Neural cell (in vitro differentiated cells): ENCODE results near the gene PLA2G6. TPM values are rescaled to one million over a fixed set of nuclear protein-coding genes. Genes with fewer than 3 reads are reported as not detected.

Experiments used
- H2AFZ ChIP-seq: fragments of 200-600, 300-800 bp; sonication (generic), shearing (Covaris generic); 2 replicates; pipeline ENCODE4 v1.6.0; 2014; ENCODE audit warnings: low read depth, mild to moderate bottlenecking, antibody characterized with exemption, low read length, moderate library complexity
- H3F3A ChIP-seq: fragments of 200-600 bp; shearing (Covaris generic); 2 replicates; pipeline ENCODE4 v1.6.1; 2016; ENCODE audit warnings: mild to moderate bottlenecking, moderate library complexity, mixed read lengths, antibody characterized with exemption, low read length; ENCODE audit not compliant: insufficient read depth, poor library complexity, severe bottlenecking
- H3K27ac ChIP-seq: fragments of 200-600, 300-800 bp; sonication (generic), shearing (Covaris generic); 2 replicates; pipeline ENCODE4 v1.5.1; 2014; ENCODE audit warnings: mild to moderate bottlenecking, low read length, moderate library complexity
- H3K27me3 ChIP-seq: fragments of 300-800, 200-600 bp; sonication (generic), shearing (Covaris generic); 2 replicates; pipeline ENCODE4 v1.6.0; 2014; ENCODE audit warnings: mild to moderate bottlenecking, low read depth, low read length, moderate library complexity; ENCODE audit not compliant: insufficient read depth
- H3K36me3 ChIP-seq: fragments of 300-800, 200-600 bp; sonication (generic), shearing (Covaris generic); 2 replicates; pipeline ENCODE4 v1.5.1; 2014; ENCODE audit warnings: mild to moderate bottlenecking, antibody characterized with exemption, low read length, moderate library complexity; ENCODE audit not compliant: insufficient read depth
- H3K4me2 ChIP-seq: fragments of 300-800, 200-600 bp; sonication (generic), shearing (Covaris generic); 2 replicates; pipeline ENCODE4 v1.6.0; 2014; ENCODE audit warnings: mild to moderate bottlenecking, low read length
- H3K4me3 ChIP-seq: fragments of 300-800, 200-600 bp; sonication (generic), shearing (Covaris generic); 2 replicates; pipeline ENCODE4 v1.5.1; 2014; ENCODE audit warnings: mild to moderate bottlenecking, low read length, moderate library complexity
- H3K79me2 ChIP-seq: fragments of 200-600 bp; shearing (Covaris generic); replicated peaks from 2 replicates; pipeline ENCODE4 v1.6.0; 2014; ENCODE audit warnings: mild to moderate bottlenecking, low read length, moderate library complexity; ENCODE audit not compliant: insufficient read depth
- H3K9ac ChIP-seq: fragments of 300-800, 200-600 bp; sonication (generic), shearing (Covaris generic); 2 replicates; pipeline ENCODE4 v1.6.1; 2016; ENCODE audit warnings: mild to moderate bottlenecking, low read length, mixed read lengths
- H3K9me2 ChIP-seq: fragments of 200-600 bp; shearing (Covaris generic); 2 replicates; pipeline ENCODE4 v1.6.1; 2016; ENCODE audit warnings: mild to moderate bottlenecking, low read length, mixed read lengths; ENCODE audit not compliant: insufficient read depth
- H3K9me3 ChIP-seq: fragments of 200-600, 300-800 bp; sonication (generic), shearing (Covaris generic); 2 replicates; pipeline ENCODE4 v1.6.1; 2016; ENCODE audit warnings: mild to moderate bottlenecking, mixed run types, low read length, moderate library complexity, mixed read lengths
- H4K20me1 ChIP-seq: fragments of 200-600 bp; shearing (Covaris generic); 2 replicates; pipeline ENCODE4 v1.6.1; 2016; ENCODE audit warnings: mild to moderate bottlenecking, mixed run types; ENCODE audit not compliant: insufficient read depth
- CTCF ChIP-seq: fragments of 450-650 bp; IDR thresholded peaks from 2 replicates; pipeline ENCODE4 v1.5.1; 2014; ENCODE audit warnings: antibody characterized with exemption, mild to moderate bottlenecking, moderate library complexity; ENCODE audit not compliant: poor library complexity, severe bottlenecking
- EP300 ChIP-seq: fragments of 450-650 bp; conservative IDR thresholded peaks from 2 replicates; pipeline ENCODE4 v1.6.1; 2014; ENCODE audit warnings: antibody characterized with exemption, mild to moderate bottlenecking, moderate library complexity; ENCODE audit not compliant: poor library complexity, severe bottlenecking
- EZH2 ChIP-seq: fragments of 200-600, 300-800 bp; shearing (Covaris generic), sonication (generic); IDR thresholded peaks from 2 replicates; pipeline ENCODE4 v1.6.1; 2014; ENCODE audit warnings: antibody characterized with exemption, low read length, borderline replicate concordance, mild to moderate bottlenecking; ENCODE audit not compliant: insufficient read depth, poor library complexity, severe bottlenecking
- MXI1 ChIP-seq: fragments of 450-650 bp; conservative IDR thresholded peaks from 2 replicates; pipeline ENCODE4 v1.6.1; 2014; ENCODE audit warnings: antibody characterized with exemption, mild to moderate bottlenecking; ENCODE audit not compliant: poor library complexity, severe bottlenecking
- POLR2AphosphoS5 ChIP-seq: IDR thresholded peaks from 2 replicates; pipeline ENCODE4 v1.6.1; 2012
- RAD21 ChIP-seq: fragments of 450-650 bp; conservative IDR thresholded peaks from 2 replicates; pipeline ENCODE4 v1.6.1; 2014; ENCODE audit warnings: antibody characterized with exemption, mild to moderate bottlenecking, moderate library complexity
- REST ChIP-seq: IDR thresholded peaks from 2 replicates; pipeline ENCODE4 v1.6.1; 2012; ENCODE audit warnings: borderline replicate concordance
- SMC3 ChIP-seq: fragments of 450-650 bp; conservative IDR thresholded peaks from 2 replicates; pipeline ENCODE4 v1.6.1; 2014; ENCODE audit warnings: antibody characterized with exemption, mild to moderate bottlenecking, moderate library complexity; ENCODE audit not compliant: poor library complexity
- TAF1 ChIP-seq: IDR thresholded peaks from 2 replicates; pipeline ENCODE4 v1.6.1; 2012; ENCODE audit warnings: low read depth
- polyA plus RNA-seq: library from polyadenylated mRNA; depleted of rRNA; stranded (reverse); fragments of >200 nt; gene quantifications from 2 replicates; pipeline ENCODE4 v1.2.3, GENCODE V29; 2014

Gene PLA2G6
- polyA plus RNA-seq, 1 donor from 2014 or later, result 18.5 TPM

- H3K27ac ChIP-seq, result no peak overlapping the region
- no peaks in the 10 kb centered on the region for H3F3A ChIP-seq
- H3K9me2 ChIP-seq, result no peaks in the 10 kb centered on the region
- no peak overlapping the region for H3K4me3 ChIP-seq
- no peaks in the 10 kb centered on the region for H3K27me3 ChIP-seq
- no peak overlapping the region for H3K9ac ChIP-seq
- no peak overlapping the region for H3K4me2 ChIP-seq
- no peaks in the 10 kb centered on the region for H3K79me2 ChIP-seq
- H3K9me3 ChIP-seq, result no peaks in the 10 kb centered on the region
- H3K36me3 ChIP-seq, result no peaks in the 10 kb centered on the region
- no peaks in the 10 kb centered on the region for H4K20me1 ChIP-seq
- TF ChIP-seq CTCF, result no peak
- no peak for TF ChIP-seq RAD21
- TF ChIP-seq TAF1, result no peak
- no peak for TF ChIP-seq SMC3
- no peak for TF ChIP-seq EZH2
- no peak for TF ChIP-seq EP300
- no peak for TF ChIP-seq MXI1
- no peak for TF ChIP-seq POLR2AphosphoS5
- no peak for TF ChIP-seq REST
- no peak overlapping the region for H2AFZ ChIP-seq
These were observed 83.0 kb downstream of the PLA2G6 start for GRCh38 chr22:38098410-38099249.

GRCh38 chr22:38097557-38098409, 83.8 kb downstream of the PLA2G6 start:
- H3K27me3 ChIP-seq, result no peaks in the 10 kb centered on the region
- no peaks in the 10 kb centered on the region for H3F3A ChIP-seq
- no peak overlapping the region for H2AFZ ChIP-seq
- no peak overlapping the region for H3K4me3 ChIP-seq
- H3K36me3 ChIP-seq, result no peaks in the 10 kb centered on the region
- TF ChIP-seq REST (no peak), TAF1 (no peak), EZH2 (no peak), RAD21 (no peak), POLR2AphosphoS5 (no peak), MXI1 (no peak), SMC3 (no peak)
- H3K4me2 ChIP-seq, result no peak overlapping the region
- H3K79me2 ChIP-seq, result no peaks in the 10 kb centered on the region
- no peak overlapping the region for H3K9ac ChIP-seq
- H3K9me2 ChIP-seq, result no peaks in the 10 kb centered on the region
- no peak overlapping the region for H3K27ac ChIP-seq
- no peaks in the 10 kb centered on the region for H3K9me3 ChIP-seq
- no peaks in the 10 kb centered on the region for H4K20me1 ChIP-seq
